ENCODE data around the gene TIAM2.

DNA sequence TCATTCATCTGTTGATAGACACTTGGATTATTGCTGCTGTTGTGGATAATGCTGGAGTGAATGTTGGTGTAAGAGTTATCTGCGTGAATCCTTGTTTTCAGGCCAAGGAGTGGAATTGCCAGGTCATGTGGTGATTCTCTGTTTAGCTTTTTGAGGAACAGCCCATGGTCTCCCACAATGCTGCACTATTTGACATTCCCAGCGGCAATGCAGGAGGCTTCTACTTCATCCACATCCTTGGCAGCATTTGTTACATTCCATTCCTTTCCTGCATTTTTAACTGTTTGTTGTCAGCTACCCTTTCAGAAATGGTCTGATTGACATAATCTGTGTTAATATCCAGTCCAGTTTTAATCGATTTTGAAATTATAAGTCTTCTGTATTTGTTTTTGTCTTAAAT, 217.0 kb downstream of the TIAM2 start:
- TF ChIP-seq EZH2 (IDR thresholded peaks at IDR 0.05; ENCODE audit: borderline replicate concordance, low read length) (no peak), CTCF (IDR thresholded peaks at IDR 0.05; ENCODE audit: low read length) (no peak)

Data from OCI-LY1 (cell line).